ENCODE measurements around the gene TMEM17.
A peak's percentile ranks its signal among the peaks of the same experiment; 100 is the strongest.

TMEM17 gene

DNA sequence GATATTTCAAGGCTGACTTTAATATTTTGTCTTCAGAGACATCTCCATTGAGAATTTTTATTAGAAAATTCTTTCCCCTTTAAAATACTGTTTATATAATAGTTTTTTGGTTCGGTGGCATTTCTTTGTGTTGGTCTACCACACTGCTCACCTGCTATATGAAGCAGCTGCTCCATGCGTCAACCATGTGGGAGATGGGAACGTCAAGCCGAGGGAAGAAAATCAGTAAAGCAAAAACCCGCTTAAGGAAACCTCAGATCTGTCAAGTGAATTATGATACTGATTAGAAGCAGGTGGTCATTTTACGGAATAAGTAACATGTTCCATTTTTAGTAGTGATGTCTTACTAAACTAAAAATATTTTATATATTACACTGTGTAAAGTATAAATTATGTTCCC, 5.6 kb upstream of the TMEM17 start:
- no peak for DNase-seq (ENCODE audit: low spot score)

DNA sequence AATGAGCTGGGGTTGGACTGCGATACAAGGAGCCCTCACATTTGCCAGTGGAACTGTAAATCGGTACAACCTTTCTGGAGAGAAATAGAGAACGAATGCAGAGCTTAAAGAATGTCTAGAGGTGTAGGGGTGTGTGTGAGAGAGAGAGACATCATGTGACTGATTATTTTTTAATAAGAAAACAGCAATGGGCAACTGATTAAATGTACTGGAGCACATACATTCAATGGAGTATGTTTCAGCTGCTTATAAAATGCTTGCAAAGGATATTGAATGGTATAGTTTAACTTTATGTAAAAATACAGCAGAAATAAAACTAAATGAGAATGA, 391 bp upstream of the TMEM17 start:
- DNase-seq (ENCODE audit: low spot score), result no peak

DNA sequence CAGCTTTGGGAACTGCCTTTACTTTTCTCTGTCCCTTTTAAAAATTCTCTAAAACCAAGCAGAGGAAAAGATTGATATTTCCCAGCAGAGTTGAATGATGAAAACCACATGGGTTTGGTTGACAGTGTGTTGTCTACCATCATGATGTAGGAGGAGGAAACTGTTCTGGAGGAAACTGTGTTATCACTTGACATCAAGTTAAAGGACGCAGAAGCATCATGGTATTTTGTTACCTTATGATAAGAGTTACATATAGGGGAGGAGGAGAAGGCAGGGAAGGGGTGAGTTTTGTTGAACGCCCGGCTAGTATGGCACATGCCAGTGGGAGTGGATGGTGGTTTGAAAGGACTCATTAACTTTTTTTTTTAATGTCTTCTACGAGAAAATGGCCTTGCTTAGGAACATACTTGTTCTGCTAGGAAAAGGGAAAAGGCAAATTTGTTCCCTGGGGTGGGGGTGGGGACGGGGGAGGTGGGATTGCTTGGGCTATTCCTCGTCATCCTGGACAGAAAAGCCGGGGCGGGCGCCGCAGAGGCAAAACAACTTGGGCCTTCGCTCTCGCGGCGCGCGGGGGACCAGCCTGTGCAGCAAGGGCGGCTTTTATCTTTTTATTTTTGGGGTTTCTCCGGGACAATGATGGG, 766 bp downstream of the TMEM17 start:
- peak; percentile 41 for DNase-seq (ENCODE audit: low spot score)

DNA sequence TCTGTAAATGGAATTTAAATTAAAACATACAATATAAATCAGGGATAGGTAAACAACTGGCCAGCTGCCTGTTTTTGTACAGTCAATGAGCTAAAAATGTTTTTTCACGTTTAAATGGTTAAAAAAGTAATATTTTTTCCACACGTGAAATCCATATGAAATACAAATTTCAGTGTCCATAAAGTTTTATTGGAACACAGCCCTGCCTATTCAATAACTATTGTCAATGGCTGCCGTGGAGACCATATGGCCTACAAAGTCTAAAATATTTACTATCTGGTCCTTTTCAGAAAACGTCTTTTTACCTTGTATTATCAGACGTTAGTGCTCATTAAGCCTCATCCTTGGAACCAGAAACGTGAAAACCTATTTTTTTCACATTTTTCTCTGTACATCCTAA, 1.3 kb downstream of the TMEM17 start:
- DNase-seq (ENCODE audit: low spot score), result no peak

DNA sequence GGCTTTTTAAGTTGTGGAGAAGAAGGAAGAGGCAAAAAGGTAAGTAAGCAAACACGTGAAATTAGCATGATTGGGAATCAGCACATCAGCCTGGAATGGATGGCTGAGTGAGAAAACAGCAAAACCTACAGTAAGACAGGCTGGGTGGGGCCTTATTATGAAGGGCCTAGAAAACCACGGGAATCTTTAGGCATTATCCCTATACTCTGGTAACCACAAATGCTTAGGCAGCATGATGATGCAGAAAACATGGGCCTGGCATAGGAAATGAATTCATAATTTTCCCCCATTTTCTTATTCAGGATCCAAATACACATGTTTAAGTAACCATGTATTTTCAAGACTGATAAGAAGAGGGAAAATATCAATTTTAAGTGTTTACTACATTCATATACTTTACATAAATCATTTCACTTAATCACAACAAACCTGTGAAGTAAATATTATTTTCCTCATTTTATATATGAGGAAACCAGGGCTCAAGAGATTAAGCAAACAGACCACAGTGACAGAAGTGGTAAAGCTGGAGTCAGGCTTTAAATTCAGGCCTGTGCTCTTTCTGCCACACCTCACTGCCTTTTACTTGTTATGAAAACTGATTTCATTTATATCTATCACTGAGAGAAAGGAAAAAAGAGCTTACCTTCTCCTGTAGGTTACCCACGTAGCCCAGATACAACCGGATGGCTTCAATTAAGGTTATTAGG, 4.0 kb downstream of the TMEM17 start:
- no peak for DNase-seq (ENCODE audit: low spot score)

DNA sequence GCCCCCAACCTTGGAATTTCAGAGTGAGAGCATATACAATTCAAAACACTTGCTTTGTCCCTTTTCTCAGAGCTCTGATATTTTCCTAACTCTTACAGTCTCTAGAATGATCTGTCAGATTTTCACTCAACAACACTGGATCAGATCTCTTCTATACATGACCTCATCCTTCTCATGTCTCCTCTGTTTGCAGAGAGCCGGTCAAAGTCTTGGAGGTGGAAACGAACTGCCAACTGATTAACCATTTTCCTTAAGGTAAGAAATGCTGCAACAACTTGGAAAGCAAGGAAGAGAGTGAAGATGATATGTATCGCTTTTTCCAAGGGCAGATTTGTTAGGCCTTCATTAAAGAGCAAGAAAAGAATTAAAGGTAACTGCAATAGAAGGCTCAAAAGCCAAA, 4.9 kb downstream of the TMEM17 start:
- DNase-seq (ENCODE audit: low spot score), result no peak

DNA sequence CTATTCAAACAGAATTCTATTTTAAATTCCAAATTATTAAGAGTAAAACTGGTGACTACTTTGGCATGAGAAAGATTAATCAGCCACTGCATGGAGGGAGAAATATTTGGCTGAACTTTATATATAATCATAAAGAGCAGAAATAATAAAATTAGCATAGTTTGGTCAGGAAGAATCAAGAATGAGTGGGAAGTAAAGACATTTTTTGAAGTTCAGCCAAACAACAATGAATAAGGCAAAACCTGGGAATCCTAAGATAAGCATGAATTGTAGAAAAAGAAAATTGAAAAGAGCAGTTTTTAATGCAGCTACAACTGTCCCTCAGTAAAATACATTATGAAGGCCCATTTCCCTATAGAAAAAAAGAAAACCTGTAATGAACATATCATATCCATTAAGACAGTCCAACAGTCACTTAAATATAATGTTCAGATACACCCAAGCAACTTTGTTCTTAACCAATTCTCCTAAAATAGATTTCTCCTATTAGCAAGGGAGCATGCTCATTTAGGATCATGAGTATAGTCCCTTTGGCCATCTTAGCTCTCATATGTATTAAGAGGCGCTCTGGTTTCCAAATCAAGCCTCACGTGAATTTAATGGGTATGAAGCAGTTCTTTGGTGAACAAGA, 6.5 kb downstream of the TMEM17 start:
- no peak for DNase-seq (ENCODE audit: low spot score)

DNA sequence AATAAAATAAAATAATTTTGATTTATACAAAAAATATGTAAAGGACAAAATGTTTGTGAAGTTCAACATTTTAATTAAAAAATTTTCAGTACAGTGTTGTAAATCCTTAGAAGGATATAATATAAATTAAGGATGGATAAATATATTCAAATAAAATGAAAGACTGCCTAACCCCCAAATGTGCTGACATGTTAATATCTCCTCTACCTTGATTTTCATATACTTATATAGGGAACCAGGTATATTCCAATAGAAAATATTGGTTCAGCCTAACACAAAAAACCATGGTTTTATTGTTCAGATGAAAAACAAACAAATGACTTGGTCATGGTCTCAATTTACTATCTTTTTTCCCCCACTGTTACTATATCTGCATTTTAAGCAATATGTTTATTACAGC, 7.3 kb downstream of the TMEM17 start:
- no peak for DNase-seq (ENCODE audit: low spot score)

DNA sequence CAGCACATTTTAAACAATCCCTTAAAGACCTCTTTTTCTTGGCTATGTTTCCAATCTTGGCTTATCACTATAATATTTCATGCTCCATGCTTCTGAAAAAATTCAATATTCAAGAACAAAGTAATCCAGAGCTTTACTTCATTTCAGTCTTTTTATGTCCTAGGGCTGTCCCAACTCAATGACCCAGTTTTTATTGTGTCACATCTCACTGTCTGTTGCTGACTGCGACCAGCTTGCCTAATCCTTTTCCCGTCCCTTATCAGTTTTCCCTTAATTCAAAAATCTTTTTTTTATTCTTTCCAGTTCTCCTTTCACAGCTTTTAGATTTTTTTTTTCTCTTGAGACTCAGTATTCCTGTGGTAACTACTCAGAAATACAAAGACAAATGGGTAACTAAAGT, 10.2 kb downstream of the TMEM17 start:
- DNase-seq (ENCODE audit: low spot score), result no peak

DNA sequence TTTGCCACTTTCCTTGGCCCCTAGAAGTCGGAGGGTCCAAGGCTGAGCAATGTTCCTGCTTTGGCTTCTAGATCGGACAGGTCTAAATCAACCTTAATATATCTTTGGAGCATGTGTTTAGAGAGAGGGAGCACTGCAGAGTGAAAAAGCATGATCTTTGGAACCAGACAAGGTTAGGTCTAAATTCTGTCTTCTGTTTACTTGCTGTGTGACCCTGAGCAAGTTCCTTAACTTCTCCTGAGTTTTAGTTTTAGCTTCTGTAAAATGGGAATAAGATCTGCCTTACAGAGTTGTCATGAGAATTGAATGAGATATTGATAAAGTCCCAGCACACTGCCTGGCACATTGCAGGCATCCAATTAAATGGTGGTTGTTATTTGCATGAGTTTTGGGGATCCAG, 13.9 kb downstream of the TMEM17 start:
- DNase-seq (ENCODE audit: low spot score), result no peak

DNA sequence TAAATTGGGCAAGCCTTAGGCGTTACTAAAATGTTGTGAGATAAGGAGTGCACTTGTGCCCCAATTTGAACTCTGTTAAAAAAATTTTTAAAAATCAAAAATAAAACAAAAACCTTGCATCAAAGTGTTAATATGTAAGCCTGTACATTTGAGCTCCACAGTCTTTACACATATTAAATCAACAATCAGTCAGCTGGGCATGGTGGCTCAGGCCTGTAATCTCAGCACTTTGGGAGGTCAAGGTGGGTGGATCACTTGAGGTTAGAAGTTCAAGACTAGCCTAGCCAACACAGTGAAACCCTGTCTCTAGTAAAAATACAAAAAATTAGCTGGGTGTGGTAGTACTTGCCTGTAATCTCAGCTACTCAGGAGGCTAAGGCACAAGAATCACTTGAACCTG, 16.3 kb downstream of the TMEM17 start:
- DNase-seq (ENCODE audit: low spot score), result no peak

DNA sequence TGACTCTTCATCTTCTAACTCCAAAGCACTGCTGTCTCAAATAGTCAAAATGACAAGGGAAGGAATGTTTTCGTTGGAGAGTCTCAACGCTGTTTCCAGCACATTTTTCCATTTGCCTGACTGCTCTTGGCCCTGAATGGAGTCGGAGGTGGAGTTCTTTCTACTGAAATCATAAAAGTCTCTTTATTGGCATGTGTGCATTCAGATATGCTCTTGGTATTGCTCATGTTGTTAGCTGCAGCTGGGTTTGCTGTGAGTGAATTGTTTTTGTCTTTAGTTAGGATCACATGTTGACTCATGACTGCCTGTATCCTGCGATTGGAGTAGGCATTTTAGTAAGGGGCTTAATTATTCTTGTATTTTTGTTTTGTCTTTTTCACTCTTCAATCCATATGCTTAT, 16.8 kb downstream of the TMEM17 start:
- peak; percentile 23 for DNase-seq (ENCODE audit: low spot score)

DNA sequence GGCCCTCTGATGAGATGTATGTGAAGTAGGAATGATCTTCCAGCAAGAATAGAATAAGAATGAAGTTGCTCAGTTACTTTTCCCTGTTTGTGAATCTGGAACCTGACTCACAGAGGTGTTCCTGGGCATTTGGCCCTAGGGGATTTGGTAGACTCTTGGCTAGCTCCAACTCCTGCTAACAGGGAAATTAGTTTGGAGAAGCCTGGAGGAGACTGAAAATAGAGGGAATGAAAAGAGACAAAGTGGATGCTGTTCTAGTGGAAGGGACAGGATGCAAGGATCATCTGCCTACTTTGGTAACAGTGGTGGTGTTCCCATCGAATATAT, 19.6 kb downstream of the TMEM17 start:
- DNase-seq (ENCODE audit: low spot score), result no peak

DNA sequence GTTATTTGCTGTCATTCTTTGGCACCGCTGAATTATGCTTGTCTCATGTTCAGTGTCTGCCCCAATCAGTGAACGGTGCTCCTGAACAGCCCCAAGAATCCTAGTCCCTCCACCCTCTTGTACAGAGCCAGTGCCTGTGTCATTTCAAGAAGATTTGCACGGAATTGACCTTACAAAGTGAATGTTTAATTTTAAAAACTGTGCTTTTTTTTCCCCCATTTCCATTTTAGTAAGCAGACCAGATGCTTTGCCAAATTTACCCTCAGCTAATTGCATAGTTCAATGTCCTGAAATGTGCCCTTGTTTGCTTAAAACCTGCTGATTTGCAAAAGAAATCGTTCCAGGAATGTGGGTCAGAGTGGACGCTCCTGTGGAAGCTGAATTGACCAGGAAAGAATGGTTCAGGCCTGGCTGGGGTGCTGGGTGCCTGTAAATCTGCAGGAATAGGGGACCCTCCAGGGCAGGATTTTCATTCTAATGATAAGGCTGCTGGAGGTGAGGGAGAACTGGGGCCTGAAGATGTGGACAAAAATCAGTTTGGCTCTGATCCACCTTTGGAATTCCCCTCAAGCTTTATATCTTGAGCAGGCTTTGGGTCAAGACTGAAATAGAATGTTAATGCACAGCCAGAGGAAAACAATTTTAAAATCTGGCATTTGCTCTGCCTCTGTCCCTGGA, 20.1 kb downstream of the TMEM17 start:
- DNase-seq (ENCODE audit: low spot score), result no peak

DNA sequence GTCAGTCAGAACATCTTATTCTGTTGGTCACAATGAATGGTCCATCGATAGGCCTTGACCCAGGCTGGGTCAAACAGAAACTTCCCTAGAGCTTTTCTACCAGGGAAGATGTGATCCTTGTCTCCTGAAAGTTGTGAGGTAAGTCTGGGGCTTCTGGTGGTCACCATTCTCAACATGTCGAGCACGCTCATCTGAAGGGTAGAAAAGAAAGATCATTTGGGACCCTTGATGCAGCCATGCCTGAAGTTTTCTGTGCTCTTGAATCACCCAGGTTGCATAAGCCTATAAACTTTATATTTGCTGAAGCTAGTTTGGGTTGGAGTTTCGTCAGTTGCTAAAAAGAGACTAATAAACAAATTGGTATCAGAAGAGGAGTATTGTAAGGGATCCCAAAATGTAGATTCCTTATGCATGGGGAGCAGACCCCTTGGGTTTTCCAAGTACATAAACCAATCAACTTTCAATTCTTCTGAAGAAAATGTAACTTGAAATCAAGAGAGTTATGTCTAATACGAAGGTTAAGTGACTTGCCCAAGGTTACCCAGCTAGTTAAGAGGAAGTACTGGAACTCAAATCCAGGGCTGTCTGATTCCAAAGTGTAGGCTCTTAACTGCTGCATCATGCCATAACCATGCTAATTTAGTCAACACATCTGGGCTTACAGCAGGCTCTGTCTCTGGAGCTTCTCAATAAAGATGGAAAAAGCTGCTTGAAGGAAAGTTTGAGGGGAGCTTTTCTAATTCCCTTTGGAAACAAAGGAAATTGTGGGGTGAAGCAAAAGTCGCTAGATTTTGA, 23.2 kb downstream of the TMEM17 start:
- DNase-seq (ENCODE audit: low spot score), result no peak

DNA sequence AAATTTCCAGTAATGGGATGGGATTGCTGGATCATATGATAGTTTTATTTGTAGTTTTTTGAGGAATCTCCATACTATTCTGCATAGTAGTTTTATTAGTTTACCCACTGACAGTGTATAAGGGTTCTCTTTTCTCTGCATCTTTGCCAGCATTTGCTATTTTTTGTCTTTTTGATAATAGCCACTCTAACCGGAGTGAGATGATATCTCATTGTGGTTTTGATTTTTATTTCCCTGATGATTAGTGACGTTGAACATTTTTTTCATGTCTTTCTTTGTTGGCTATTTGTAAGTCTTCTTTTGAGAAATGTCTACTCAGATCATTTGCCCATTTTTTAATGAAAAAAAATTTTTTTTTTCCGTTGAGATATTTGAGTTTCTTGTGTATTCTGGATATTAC, 26.1 kb downstream of the TMEM17 start:
- no peak for DNase-seq (ENCODE audit: low spot score)

DNA sequence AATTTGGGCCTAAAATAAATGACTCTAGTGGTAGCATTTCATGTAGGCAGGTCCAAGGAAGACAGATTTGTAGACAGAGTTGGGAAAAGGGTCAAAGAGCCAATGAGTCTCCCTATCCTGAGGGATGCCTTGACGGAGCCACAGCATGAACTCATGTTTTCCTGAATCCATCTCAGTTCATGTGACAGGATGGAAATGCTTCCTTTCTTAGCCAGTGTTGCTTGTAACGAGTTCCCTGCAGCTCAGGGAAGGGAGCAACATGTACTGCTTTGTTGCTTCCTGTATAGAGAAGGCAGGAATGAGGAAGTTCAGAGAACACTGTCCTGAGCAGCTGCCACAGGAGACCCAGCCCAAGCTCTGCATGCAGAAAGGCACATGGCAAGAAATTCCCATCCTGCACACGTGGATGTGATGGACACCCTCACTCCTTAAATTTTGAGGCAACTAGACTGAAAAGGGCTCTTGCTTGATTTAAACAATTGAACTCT, 27.9 kb downstream of the TMEM17 start:
- peak; percentile 25 for DNase-seq (ENCODE audit: low spot score)

DNA sequence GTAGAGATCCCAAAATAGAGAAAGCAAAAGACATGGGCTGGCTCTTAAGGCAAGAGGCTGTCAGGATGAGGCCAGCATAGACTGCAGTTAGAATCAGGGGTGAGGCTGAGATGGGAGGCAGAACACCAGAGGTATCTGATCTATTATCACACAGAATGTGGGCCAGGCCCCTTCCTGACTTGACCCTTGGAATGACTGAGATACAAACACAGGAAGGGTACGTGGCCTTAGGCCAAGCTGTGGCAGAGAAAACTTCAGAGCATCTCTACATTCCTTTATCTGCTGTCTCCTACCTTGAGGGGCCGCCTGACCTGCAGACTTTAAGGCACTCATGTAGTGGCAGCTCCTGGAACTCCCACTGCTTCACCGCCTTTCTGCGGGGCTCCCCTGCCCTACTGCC, 28.4 kb downstream of the TMEM17 start:
- DNase-seq (ENCODE audit: low spot score), result no peak

DNA sequence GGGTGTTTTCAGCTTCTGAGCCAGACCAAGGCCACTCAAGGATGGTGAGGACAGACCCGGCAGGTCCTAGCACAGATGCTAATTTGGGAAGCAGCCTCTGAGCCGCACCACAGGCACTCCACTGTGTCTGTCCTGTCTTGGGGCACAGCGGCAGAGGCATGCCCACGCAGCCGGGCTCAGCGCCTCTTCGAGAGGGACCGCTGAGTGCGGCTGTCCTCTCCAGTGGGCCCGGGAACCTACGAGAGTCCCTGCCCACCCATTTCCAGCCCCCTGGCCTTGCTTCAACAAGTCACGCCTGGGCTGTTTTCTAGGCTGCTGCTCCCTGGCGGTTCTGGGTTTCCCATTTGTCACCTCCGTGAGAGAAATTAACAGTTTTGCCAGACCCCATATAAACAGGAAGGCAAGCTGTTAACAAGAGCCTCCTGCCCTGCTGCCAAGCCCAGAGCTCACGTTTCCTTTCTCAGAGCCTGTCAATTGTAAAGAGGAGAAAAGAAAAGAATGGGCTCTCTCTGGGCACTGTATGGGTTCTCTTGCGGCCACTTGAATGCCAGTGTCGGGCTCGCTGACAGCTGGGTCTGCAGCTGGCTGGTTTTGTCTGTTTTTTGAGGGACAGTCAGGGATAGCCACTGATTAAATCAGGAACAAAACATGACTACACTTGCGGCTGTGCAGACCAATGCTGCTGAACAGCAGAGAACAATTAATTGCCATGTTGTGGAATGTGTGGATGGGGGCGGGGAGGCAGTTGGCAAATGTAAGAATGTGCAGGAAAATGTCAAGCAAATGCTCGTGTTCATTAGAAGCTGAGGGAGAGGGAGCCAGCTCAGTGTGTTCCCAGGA, 30.6 kb downstream of the TMEM17 start:
- peak; percentile 58 for DNase-seq (ENCODE audit: low spot score)

DNA sequence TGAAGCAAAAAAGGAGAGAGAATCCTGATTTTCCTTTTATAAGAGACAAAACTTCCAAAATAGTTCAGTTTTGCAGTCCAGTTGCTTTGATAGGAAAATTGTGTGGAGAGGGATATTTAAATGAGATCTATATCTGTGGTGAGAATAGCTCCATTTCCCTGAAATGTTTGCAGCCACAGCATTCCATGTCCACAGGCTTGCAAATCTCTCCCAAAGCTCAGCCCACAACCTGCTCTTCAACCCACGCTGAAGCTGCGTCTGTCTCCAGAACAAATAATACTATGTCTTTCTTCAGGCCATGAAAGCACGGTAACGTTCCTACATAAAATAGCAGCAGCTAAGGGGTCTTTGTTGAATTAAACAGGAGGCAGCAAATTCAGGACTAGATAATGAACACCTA, 31.8 kb downstream of the TMEM17 start:
- no peak for DNase-seq (ENCODE audit: low spot score)

DNA sequence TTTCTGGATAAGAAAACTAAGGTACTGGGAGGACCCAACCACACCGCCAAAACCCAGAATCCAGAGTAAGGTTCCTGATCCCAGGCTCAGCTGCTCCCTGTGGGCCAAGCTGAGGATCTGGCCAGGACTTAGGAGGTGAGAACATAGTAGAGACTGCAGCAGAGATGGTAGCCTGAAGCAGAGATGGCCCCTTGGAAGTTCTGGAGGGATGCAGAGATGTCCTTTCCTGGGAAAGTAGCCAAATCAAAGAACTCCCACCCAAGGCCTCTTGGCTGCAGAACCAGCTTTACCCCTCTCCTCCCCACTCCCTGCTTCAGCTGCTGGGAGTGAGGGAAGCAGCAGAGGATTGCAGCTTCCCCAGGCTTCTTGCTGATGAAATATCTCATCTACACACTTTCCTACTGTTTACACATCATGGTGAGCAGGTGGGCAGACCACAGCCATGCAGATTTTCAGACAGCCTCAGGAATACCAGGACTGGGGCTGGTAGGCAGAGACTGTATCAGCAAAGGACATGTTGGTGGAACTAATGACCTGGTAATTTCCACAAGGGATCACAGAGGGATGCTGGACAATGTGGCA, 32.7 kb downstream of the TMEM17 start:
- DNase-seq (ENCODE audit: low spot score), result no peak

Data from pons (tissue), 1 donor.